ENCODE results near the gene INTS3. TPM values are rescaled to one million over a fixed set of nuclear protein-coding genes. Genes with fewer than 3 reads are reported as not detected.
"Not testable (repeated sequence)": the region's sequence is repeated elsewhere in the genome, so short reads cannot be mapped to it uniquely, and the experiment has no call there.

INTS3 gene
- total RNA-seq, 1 donor from 2014 or later, result 48.6 TPM

- Mint-ChIP-seq H3K9me3 (ENCODE audit: low read depth) (no peaks in the 10 kb centered on the region), H3K27ac (ENCODE audit: unreplicated experiment) (no peak overlapping the region), H3K27me3 (ENCODE audit: low read depth) (no peaks in the 10 kb centered on the region), H3K4me1 (ENCODE audit: low read depth) (peaks cover 33% of the 10 kb centered on the region), H3K4me3 (ENCODE audit: unreplicated experiment) (no peak overlapping the region), H3K36me3 (ENCODE audit: low read depth) (no peaks in the 10 kb centered on the region)
- TF ChIP-seq, protein P1, sequence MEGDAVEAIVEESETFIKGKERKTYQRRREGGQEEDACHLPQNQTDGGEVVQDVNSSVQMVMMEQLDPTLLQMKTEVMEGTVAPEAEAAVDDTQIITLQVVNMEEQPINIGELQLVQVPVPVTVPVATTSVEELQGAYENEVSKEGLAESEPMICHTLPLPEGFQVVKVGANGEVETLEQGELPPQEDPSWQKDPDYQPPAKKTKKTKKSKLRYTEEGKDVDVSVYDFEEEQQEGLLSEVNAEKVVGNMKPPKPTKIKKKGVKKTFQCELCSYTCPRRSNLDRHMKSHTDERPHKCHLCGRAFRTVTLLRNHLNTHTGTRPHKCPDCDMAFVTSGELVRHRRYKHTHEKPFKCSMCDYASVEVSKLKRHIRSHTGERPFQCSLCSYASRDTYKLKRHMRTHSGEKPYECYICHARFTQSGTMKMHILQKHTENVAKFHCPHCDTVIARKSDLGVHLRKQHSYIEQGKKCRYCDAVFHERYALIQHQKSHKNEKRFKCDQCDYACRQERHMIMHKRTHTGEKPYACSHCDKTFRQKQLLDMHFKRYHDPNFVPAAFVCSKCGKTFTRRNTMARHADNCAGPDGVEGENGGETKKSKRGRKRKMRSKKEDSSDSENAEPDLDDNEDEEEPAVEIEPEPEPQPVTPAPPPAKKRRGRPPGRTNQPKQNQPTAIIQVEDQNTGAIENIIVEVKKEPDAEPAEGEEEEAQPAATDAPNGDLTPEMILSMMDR (IDR thresholded peaks at IDR 0.05), result no peak
- peak; percentile 91 for DNase-seq (ENCODE audit: low spot score)
These were observed 51.1 kb downstream of the INTS3 start for GRCh38 chr1:153778824-153779519.

GRCh38 chr1:153779781-153780541 is 52.1 kb downstream of the INTS3 start:
- DNase-seq (ENCODE audit: low spot score), result peak; percentile 67
- H3K36me3 Mint-ChIP-seq (ENCODE audit: low read depth), result no peaks in the 10 kb centered on the region
- no peak overlapping the region for H3K27ac Mint-ChIP-seq (ENCODE audit: unreplicated experiment)
- no peaks in the 10 kb centered on the region for H3K9me3 Mint-ChIP-seq (ENCODE audit: low read depth)
- no peak overlapping the region for H3K4me3 Mint-ChIP-seq (ENCODE audit: unreplicated experiment)
- H3K27me3 Mint-ChIP-seq (ENCODE audit: low read depth), result no peaks in the 10 kb centered on the region
- TF ChIP-seq, protein P1 (IDR thresholded peaks at IDR 0.05), result no peak
- peaks cover 30% of the 10 kb centered on the region for H3K4me1 Mint-ChIP-seq (ENCODE audit: low read depth)

GRCh38 chr1:153780551-153780950 is 52.7 kb downstream of the INTS3 start:
- TF ChIP-seq, protein P1 (IDR thresholded peaks at IDR 0.05), result no peak
- DNase-seq (ENCODE audit: low spot score), result peak; percentile 56
- H3K9me3 Mint-ChIP-seq (ENCODE audit: low read depth), result no peaks in the 10 kb centered on the region
- no peak overlapping the region for H3K4me3 Mint-ChIP-seq (ENCODE audit: unreplicated experiment)
- H3K36me3 Mint-ChIP-seq (ENCODE audit: low read depth), result no peaks in the 10 kb centered on the region
- H3K4me1 Mint-ChIP-seq (ENCODE audit: low read depth), result peaks cover 29% of the 10 kb centered on the region
- no peak overlapping the region for H3K27ac Mint-ChIP-seq (ENCODE audit: unreplicated experiment)
- no peaks in the 10 kb centered on the region for H3K27me3 Mint-ChIP-seq (ENCODE audit: low read depth)

DNA sequence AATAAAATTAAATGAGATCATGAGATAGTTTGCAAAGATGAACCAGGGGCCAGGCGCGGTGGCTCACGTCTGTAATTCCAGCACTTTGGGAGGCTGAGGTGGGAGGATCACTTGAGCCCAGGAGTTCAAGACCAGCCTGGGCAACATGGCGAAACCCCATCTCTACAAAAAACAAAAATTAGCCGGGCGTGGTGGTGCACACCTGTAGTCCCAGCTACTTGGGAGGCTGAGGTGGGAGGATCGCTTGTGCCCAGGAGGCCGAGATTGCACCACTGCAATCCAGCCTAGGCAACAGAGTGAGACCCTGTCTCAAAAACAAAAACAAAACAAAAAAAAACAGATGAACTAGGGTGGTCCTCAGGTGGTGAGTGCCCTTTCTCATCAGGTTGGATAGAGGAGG is 54.8 kb downstream of the INTS3 start:
- H3K9me3 Mint-ChIP-seq (ENCODE audit: low read depth); H3K27me3 Mint-ChIP-seq (ENCODE audit: low read depth); H3K36me3 Mint-ChIP-seq (ENCODE audit: low read depth): not testable (repeated sequence)
- peaks cover 14% of the 10 kb centered on the region for H3K4me1 Mint-ChIP-seq (ENCODE audit: low read depth)
- H3K27ac Mint-ChIP-seq (ENCODE audit: unreplicated experiment), result peak overlapping the region; percentile 99
- peak overlapping the region; percentile 87 for H3K4me3 Mint-ChIP-seq (ENCODE audit: unreplicated experiment)
- DNase-seq (ENCODE audit: low spot score), result peak; percentile 29

- Mint-ChIP-seq H3K36me3 (ENCODE audit: low read depth) (no peaks in the 10 kb centered on the region), H3K9me3 (ENCODE audit: low read depth) (no peaks in the 10 kb centered on the region), H3K27ac (ENCODE audit: unreplicated experiment) (peak overlapping the region; percentile 99), H3K4me1 (ENCODE audit: low read depth) (peaks cover 11% of the 10 kb centered on the region), H3K4me3 (ENCODE audit: unreplicated experiment) (peak overlapping the region; percentile 87), H3K27me3 (ENCODE audit: low read depth) (no peaks in the 10 kb centered on the region)
- peak; percentile 96 for DNase-seq (ENCODE audit: low spot score)
- TF ChIP-seq, protein P1 (IDR thresholded peaks at IDR 0.05), result peak; percentile 27
These were observed 55.7 kb downstream of the INTS3 start for GRCh38 chr1:153783233-153784190.
